H9 (cell line): Measurements from ENCODE around the gene RABGAP1. TPM values are rescaled to one million over a fixed set of nuclear protein-coding genes. Genes with fewer than 3 reads are reported as not detected.

ENCODE experiments used
- DNase-seq: peaks from one replicate; pipeline ENCODE4 v3.0.0-alpha.2; 2017
- H2AFZ ChIP-seq: one replicate; pipeline ENCODE4 v1.6.1; 2013; ENCODE audit warnings: mild to moderate bottlenecking, low read length, control low read depth, moderate library complexity
- H2AK5ac ChIP-seq: 2 replicates; pipeline ENCODE4 v1.6.1; 2013; ENCODE audit warnings: low read length, control low read depth, mixed read lengths; ENCODE audit not compliant: insufficient read length
- H2BK120ac ChIP-seq: one replicate; pipeline ENCODE4 v1.6.1; 2013; ENCODE audit warnings: low read depth, mild to moderate bottlenecking, low read length, control low read depth, inconsistent platforms; ENCODE audit not compliant: poor library complexity, severe bottlenecking
- H2BK12ac ChIP-seq: 2 replicates; pipeline ENCODE4 v1.6.1; 2013; ENCODE audit warnings: low read length, control low read depth, mixed read lengths, low read depth; ENCODE audit not compliant: insufficient read length
- H2BK15ac ChIP-seq: 2 replicates; pipeline ENCODE4 v1.6.1; 2013; ENCODE audit warnings: low read depth, low read length, control low read depth
- H2BK20ac ChIP-seq: one replicate; pipeline ENCODE4 v1.6.1; 2013; ENCODE audit warnings: low read depth, mild to moderate bottlenecking, low read length, control low read depth, inconsistent platforms; ENCODE audit not compliant: poor library complexity, severe bottlenecking
- H2BK5ac ChIP-seq: 2 replicates; pipeline ENCODE4 v1.6.1; 2013; ENCODE audit warnings: low read length, control low read depth, mixed read lengths; ENCODE audit not compliant: insufficient read length
- H3K14ac ChIP-seq: 2 replicates; pipeline ENCODE4 v1.6.1; 2013; ENCODE audit warnings: low read length, control low read depth; ENCODE audit not compliant: insufficient read depth
- H3K18ac ChIP-seq: 2 replicates; pipeline ENCODE4 v1.6.1; 2013; ENCODE audit warnings: low read depth, mild to moderate bottlenecking, mixed read lengths, low read length, control low read depth; ENCODE audit not compliant: insufficient read length
- H3K23ac ChIP-seq: 2 replicates; pipeline ENCODE4 v1.6.1; 2013; ENCODE audit warnings: low read length, control low read depth, mixed read lengths, low read depth; ENCODE audit not compliant: insufficient read length
- H3K23me2 ChIP-seq: 2 replicates; pipeline ENCODE4 v1.6.1; 2013; ENCODE audit warnings: low read depth, mild to moderate bottlenecking, mixed read lengths, low read length, control low read depth; ENCODE audit not compliant: insufficient read length, poor library complexity, severe bottlenecking
- H3K27ac ChIP-seq: 2 replicates; pipeline ENCODE4 v1.5.1; 2013; ENCODE audit warnings: low read length, control low read depth, mixed read lengths, low read depth; ENCODE audit not compliant: insufficient read length
- H3K27me3 ChIP-seq: 2 replicates; pipeline ENCODE4 v1.6.1; 2013; ENCODE audit warnings: low read length, control low read depth, inconsistent platforms; ENCODE audit not compliant: insufficient read depth
- H3K4ac ChIP-seq: 2 replicates; pipeline ENCODE4 v1.6.1; 2013; ENCODE audit warnings: low read depth, mild to moderate bottlenecking, control low read depth, inconsistent platforms, low read length, moderate library complexity
- H3K4me1 ChIP-seq: 2 replicates; pipeline ENCODE4 v1.6.1; 2013; ENCODE audit warnings: low read length, control low read depth, inconsistent platforms; ENCODE audit not compliant: insufficient read depth
- H3K4me2 ChIP-seq: 2 replicates; pipeline ENCODE4 v1.6.1; 2013; ENCODE audit warnings: low read length, control low read depth, mixed read lengths; ENCODE audit not compliant: insufficient read length, insufficient read depth
- H3K56ac ChIP-seq: 2 replicates; pipeline ENCODE4 v1.6.1; 2013; ENCODE audit warnings: low read depth, mild to moderate bottlenecking, mixed read lengths, low read length, control low read depth; ENCODE audit not compliant: insufficient read length
- H3K79me1 ChIP-seq: 2 replicates; pipeline ENCODE4 v1.6.1; 2013; ENCODE audit warnings: low read depth, mild to moderate bottlenecking, moderate library complexity, low read length, control low read depth, inconsistent platforms; ENCODE audit not compliant: insufficient read depth, poor library complexity, severe bottlenecking
- H3K79me2 ChIP-seq: 2 replicates; pipeline ENCODE4 v1.6.1; 2013; ENCODE audit warnings: low read length, control low read depth, inconsistent platforms; ENCODE audit not compliant: insufficient read depth
- H3K9ac ChIP-seq: 2 replicates; pipeline ENCODE4 v1.6.1; 2013; ENCODE audit warnings: low read length, control low read depth, mixed read lengths; ENCODE audit not compliant: insufficient read length; ENCODE audit errors: extremely low read depth
- H3K9me3 ChIP-seq: one replicate; pipeline ENCODE4 v1.6.1; 2013; ENCODE audit warnings: low read depth, low read length, inconsistent platforms; ENCODE audit not compliant: control insufficient read depth
- H3T11ph ChIP-seq: one replicate; pipeline ENCODE4 v1.6.1; 2013; ENCODE audit warnings: mild to moderate bottlenecking, low read length, control low read depth, inconsistent platforms
- H4K20me1 ChIP-seq: one replicate; pipeline ENCODE4 v1.6.1; 2013; ENCODE audit not compliant: control insufficient read depth, insufficient read length, insufficient read depth
- H4K5ac ChIP-seq: 2 replicates; pipeline ENCODE4 v1.6.1; 2013; ENCODE audit warnings: low read depth, mild to moderate bottlenecking, mixed read lengths, low read length, control low read depth; ENCODE audit not compliant: insufficient read length
- H4K8ac ChIP-seq: replicated peaks from 2 replicates; pipeline ENCODE4 v1.6.1; 2013; ENCODE audit warnings: low read length, control low read depth, mixed read lengths, low read depth; ENCODE audit not compliant: insufficient read length
- H4K91ac ChIP-seq: 2 replicates; pipeline ENCODE4 v1.6.1; 2013; ENCODE audit warnings: low read depth, mild to moderate bottlenecking, moderate library complexity, mixed read lengths, low read length, control low read depth; ENCODE audit not compliant: insufficient read length
- H3K27ac Mint-ChIP-seq, 3 experiments: 2 replicates in 2 of 3; 3 replicates in 1 of 3; pipeline ENCODE4 v1.8.0; 2020 to 2021; ENCODE audit warnings: mixed read lengths in 3 of 3, mild to moderate bottlenecking in 1 of 3, moderate library complexity in 1 of 3
- H3K27me3 Mint-ChIP-seq: 2 replicates; pipeline ENCODE4 v1.8.0; 2021; ENCODE audit warnings: low read depth, mild to moderate bottlenecking, moderate library complexity, mixed read lengths
- H3K36me3 Mint-ChIP-seq, 3 experiments: 2 replicates in 2 of 3; 3 replicates in 1 of 3; pipeline ENCODE4 v1.8.0; 2020 to 2021; ENCODE audit warnings: low read depth in 3 of 3, mixed read lengths in 3 of 3; ENCODE audit not compliant: insufficient read depth in 1 of 3
- H3K4me1 Mint-ChIP-seq, 2 experiments: 2 replicates each; pipeline ENCODE4 v1.8.0; 2020; ENCODE audit warnings: mixed read lengths in 2 of 2
- H3K4me3 Mint-ChIP-seq, 2 experiments: 2 replicates in 1 of 2; 3 replicates in 1 of 2; pipeline ENCODE4 v1.8.0; 2020 to 2021; ENCODE audit warnings: mild to moderate bottlenecking in 2 of 2, mixed read lengths in 2 of 2, moderate library complexity in 1 of 2
- H3K9me3 Mint-ChIP-seq, 2 experiments: 2 replicates in 1 of 2; 3 replicates in 1 of 2; pipeline ENCODE4 v1.8.0; 2020; ENCODE audit warnings: mild to moderate bottlenecking in 2 of 2, mixed read lengths in 2 of 2, moderate library complexity in 1 of 2
- CTCF ChIP-seq: fragments of 200-600 bp; sonication (generic); conservative IDR thresholded peaks from 3 replicates; pipeline ENCODE4 v1.8.0; 2021; ENCODE audit warnings: antibody characterized with exemption, mild to moderate bottlenecking
- WGBS: extraction: QIAGEN DNeasy Blood & Tissue Kit; methylation state at CpG from one replicate; pipeline ENCODE4 v1.1.7; 2013; ENCODE audit warnings: missing lambda C conversion rate, low lambda C conversion rate, mixed read lengths; ENCODE audit not compliant: insufficient read length; ENCODE audit errors: extremely low coverage; 5-methylcytosine and 5-hydroxymethylcytosine counted together
- total RNA-seq: library from RNA; stranded (reverse); gene quantifications from 2 replicates; pipeline ENCODE4 v1.2.1, GENCODE V29; 2021

The RABGAP1 gene
- total RNA-seq, 1 experiment from 2014 or later = 31.6 TPM

- H3K56ac ChIP-seq = no peak overlapping the region
- H3K27me3 Mint-ChIP-seq = no peaks in the 10 kb centered on the region
- H3K4me1 ChIP-seq = no peaks in the 10 kb centered on the region
- no peak for DNase-seq
- H3K4me1 Mint-ChIP-seq = peaks cover 9 to 10% of the 10 kb centered on the region in 2 experiments
- H3T11ph ChIP-seq = no peak overlapping the region
- H3K9me3 Mint-ChIP-seq = no peaks in the 10 kb centered on the region
- no peak overlapping the region for H3K23ac ChIP-seq
- H3K27me3 ChIP-seq = no peaks in the 10 kb centered on the region
- H2AFZ ChIP-seq = no peak overlapping the region
- no peak overlapping the region for H2AK5ac ChIP-seq
- no peak overlapping the region for H2BK15ac ChIP-seq
- H2BK20ac ChIP-seq = no peak overlapping the region
- no peak overlapping the region for H3K27ac ChIP-seq
- no peak overlapping the region for H4K5ac ChIP-seq
- no peak overlapping the region for H3K14ac ChIP-seq
- no peak overlapping the region for H3K4ac ChIP-seq
- H3K9me3 ChIP-seq = no peaks in the 10 kb centered on the region
- no peaks in the 10 kb centered on the region for H3K79me1 ChIP-seq
- no peak overlapping the region for H3K4me2 ChIP-seq
- no peak overlapping the region for H2BK120ac ChIP-seq
- no peak overlapping the region for H3K4me3 Mint-ChIP-seq
- no peak overlapping the region for H3K18ac ChIP-seq
- no peaks in the 10 kb centered on the region for H4K20me1 ChIP-seq
- H4K91ac ChIP-seq = no peak overlapping the region
- no peak overlapping the region for H4K8ac ChIP-seq
- H2BK5ac ChIP-seq = no peak overlapping the region
- no peak for TF ChIP-seq CTCF
- no CpG with 5 or more reads among the region's 2 CpGs for WGBS
- peaks cover 3 to 12% (median 3%) of the 10 kb centered on the region in 3 experiments; a peak in 4 of 7 replicates for H3K36me3 Mint-ChIP-seq
- no peak overlapping the region for H2BK12ac ChIP-seq
- H3K79me2 ChIP-seq = no peaks in the 10 kb centered on the region
- no peaks in the 10 kb centered on the region for H3K23me2 ChIP-seq
- no peak overlapping the region for H3K9ac ChIP-seq
- no peak overlapping the region for H3K27ac Mint-ChIP-seq
Measured at GRCh38 chr9:123048748-123049147, 107.9 kb downstream of the RABGAP1 start.
